Common myeloid progenitor, CD34-positive (primary cell): ENCODE results near the gene MAGI2.

Experiments
- CTCF ChIA-PET: fragments of 350-600 bp; sonication (Branson Sonifier 250); formaldehyde crosslinking; loops from one replicate; lab custom pipeline; 2021; ENCODE audit warnings: antibody characterized with exemption; lab: Charles Lee
- POLR2A ChIA-PET: fragments of 350-600 bp; sonication (Branson Sonifier 250); formaldehyde crosslinking; loops from one replicate; lab custom pipeline; 2021; ENCODE audit warnings: antibody characterized with exemption; lab: Charles Lee
- DNase-seq, 3 donors: peaks; one replicate each; pipeline versions ENCODE4 v3.0.0 to v3.0.0-alpha.2; 2013
- H3K27ac ChIP-seq, 2 experiments: 1 replicate in 1 of 2; 2 replicates in 1 of 2; pipeline ENCODE4 v1.7.0; 2013; ENCODE audit warnings: inconsistent platforms in 2 of 2, low read length in 2 of 2, mild to moderate bottlenecking in 2 of 2, low read depth in 1 of 2, moderate library complexity in 1 of 2; ENCODE audit not compliant: severe bottlenecking in 2 of 2, insufficient read depth in 1 of 2, poor library complexity in 1 of 2
- H3K27me3 ChIP-seq, 5 experiments: replicated peaks in 2 of 5; 1 replicate in 3 of 5; 2 replicates in 2 of 5; pipeline versions ENCODE4 v1.6.1 to v1.7.0; 2013; ENCODE audit warnings: low read length in 4 of 5, mild to moderate bottlenecking in 2 of 5, moderate library complexity in 2 of 5, inconsistent platforms in 1 of 5; ENCODE audit not compliant: insufficient read depth in 5 of 5, control insufficient read depth in 4 of 5
- H3K36me3 ChIP-seq, 4 experiments: 1 replicate in 2 of 4; 2 replicates in 2 of 4; pipeline versions ENCODE4 v1.6.1 to v1.7.0; 2013; ENCODE audit warnings: low read length in 3 of 4, control low read depth in 1 of 4, mild to moderate bottlenecking in 1 of 4; ENCODE audit not compliant: control insufficient read depth in 4 of 4, insufficient read depth in 4 of 4
- H3K4me1 ChIP-seq, 4 experiments: 1 replicate in 3 of 4; 2 replicates in 1 of 4; pipeline versions ENCODE4 v1.6.1 to v1.7.1; 2013; ENCODE audit warnings: low read length in 3 of 4, mild to moderate bottlenecking in 3 of 4, control low read depth in 1 of 4, inconsistent platforms in 1 of 4, moderate library complexity in 1 of 4; ENCODE audit not compliant: control insufficient read depth in 4 of 4, insufficient read depth in 4 of 4; ENCODE audit errors: control extremely low read depth in 1 of 4
- H3K4me3 ChIP-seq, 7 experiments: 1 replicate in 4 of 7; 2 replicates in 3 of 7; pipeline versions ENCODE4 v1.5.1 to v1.7.0; 2013; ENCODE audit warnings: mild to moderate bottlenecking in 7 of 7, low read length in 6 of 7, moderate library complexity in 6 of 7, inconsistent platforms in 2 of 7, low read depth in 2 of 7, control low read depth in 1 of 7; ENCODE audit not compliant: insufficient read depth in 4 of 7, control insufficient read depth in 1 of 7; ENCODE audit errors: extremely low read depth in 1 of 7
- H3K9me3 ChIP-seq, 5 experiments: 1 replicate in 4 of 5; 2 replicates in 1 of 5; pipeline versions ENCODE4 v1.6.1 to v1.7.1; 2013; ENCODE audit warnings: low read length in 4 of 5, mild to moderate bottlenecking in 2 of 5, inconsistent platforms in 1 of 5, low read depth in 1 of 5, moderate library complexity in 1 of 5; ENCODE audit not compliant: control insufficient read depth in 4 of 5, insufficient read depth in 2 of 5; ENCODE audit errors: control extremely low read depth in 1 of 5
- WGBS: methylation state at CpG from one replicate; pipeline ENCODE4 v1.1.5; 2013; ENCODE audit not compliant: insufficient coverage; 5-methylcytosine and 5-hydroxymethylcytosine counted together

Gene MAGI2

DNA sequence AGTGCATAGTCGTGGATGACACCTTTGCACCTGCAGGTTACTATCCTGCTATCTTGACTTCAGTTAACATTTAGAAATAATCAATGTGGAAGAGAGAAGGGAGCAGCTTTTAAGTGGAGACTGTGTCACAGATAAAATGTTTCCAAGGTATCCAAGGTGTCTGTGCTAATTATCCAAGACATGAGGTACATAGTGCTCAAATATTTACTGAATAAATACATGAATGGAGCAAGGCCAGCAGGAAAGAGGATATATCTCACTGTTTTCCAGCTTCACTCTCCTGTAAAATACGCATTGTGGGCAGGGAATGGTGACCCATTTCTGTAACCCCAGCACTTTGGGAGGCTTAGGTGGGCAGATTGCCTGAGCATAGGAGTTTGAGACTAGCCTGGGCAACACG, 1102.5 kb downstream of the MAGI2 start:
- WGBS: 100% methylated on average over 2 of the region's 3 CpGs
- H3K27me3 ChIP-seq: no peaks in the 10 kb centered on the region
- H3K4me1 ChIP-seq: no peaks in the 10 kb centered on the region
- H3K36me3 ChIP-seq: no peaks in the 10 kb centered on the region
- DNase-seq: no peak
- no peaks in the 10 kb centered on the region for H3K9me3 ChIP-seq
- ChIA-PET CTCF (no interaction called here), POLR2A (no interaction called here)
- H3K27ac ChIP-seq: no peak overlapping the region
- no peak overlapping the region for H3K4me3 ChIP-seq

DNA sequence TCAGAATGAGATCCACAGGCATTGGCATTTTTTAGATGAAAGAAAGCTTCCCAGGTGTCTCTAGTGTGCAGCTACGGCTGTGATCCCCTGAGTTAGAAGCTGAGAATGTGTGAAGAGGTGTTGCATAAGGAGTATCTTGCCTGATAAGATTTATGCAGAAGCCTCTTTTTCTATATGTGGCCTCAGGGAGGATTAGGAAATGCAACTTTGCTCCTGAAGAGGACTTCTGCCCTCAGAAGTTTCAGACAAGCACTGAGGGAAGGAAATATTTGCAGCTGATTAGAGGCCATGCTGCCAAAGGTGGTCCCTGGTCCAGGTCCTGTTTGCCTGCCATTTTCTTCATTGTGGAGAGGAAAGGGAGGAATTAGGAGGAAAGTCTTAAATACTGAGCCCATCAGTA, 1103.1 kb downstream of the MAGI2 start:
- POLR2A ChIA-PET: interaction anchor here (0.8 kb wide), 1 partner anchor 15 kb away, joined by 3 read pairs; no protein-coding TSS in a partner anchor
- H3K4me1 ChIP-seq: no peaks in the 10 kb centered on the region

DNA sequence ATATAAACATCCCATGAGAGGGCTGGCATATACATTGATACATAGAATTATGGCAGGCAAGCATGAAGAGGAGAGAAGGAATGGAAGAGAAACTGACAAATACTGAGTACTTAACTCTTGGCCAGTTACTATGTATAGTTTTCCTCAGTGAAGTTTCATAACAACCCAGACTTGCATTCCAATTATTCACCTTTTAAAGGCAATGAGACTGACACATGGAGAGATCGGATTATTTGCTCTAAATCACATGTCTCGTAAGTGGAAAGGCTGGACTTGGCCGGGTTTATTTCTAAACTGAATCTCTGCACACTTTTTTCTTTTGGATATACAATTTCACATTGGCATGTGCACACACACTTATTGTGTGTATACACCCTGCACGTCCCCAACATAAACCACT, 1106.6 kb downstream of the MAGI2 start:
- no peaks in the 10 kb centered on the region for H3K36me3 ChIP-seq
- no peaks in the 10 kb centered on the region for H3K27me3 ChIP-seq
- ChIA-PET POLR2A (no interaction called here), CTCF (no interaction called here)
- DNase-seq: no peak
- no peaks in the 10 kb centered on the region for H3K4me1 ChIP-seq
- H3K27ac ChIP-seq: no peak overlapping the region
- no peaks in the 10 kb centered on the region for H3K9me3 ChIP-seq
- H3K4me3 ChIP-seq: no peak overlapping the region
- WGBS: 95% methylated on average over 4 of the region's 4 CpGs

More for the DNA sequence above, 1103.1 kb downstream of the MAGI2 start:
- Histone ChIP-seq H3K4me3 (no peak overlapping the region), H3K27ac (no peak overlapping the region), H3K9me3 (no peaks in the 10 kb centered on the region), H3K36me3 (no peaks in the 10 kb centered on the region), H3K27me3 (no peaks in the 10 kb centered on the region)
- WGBS: 100% methylated on average over 1 of the region's 1 CpG
- CTCF ChIA-PET: no interaction called here
- no peak for DNase-seq

DNA sequence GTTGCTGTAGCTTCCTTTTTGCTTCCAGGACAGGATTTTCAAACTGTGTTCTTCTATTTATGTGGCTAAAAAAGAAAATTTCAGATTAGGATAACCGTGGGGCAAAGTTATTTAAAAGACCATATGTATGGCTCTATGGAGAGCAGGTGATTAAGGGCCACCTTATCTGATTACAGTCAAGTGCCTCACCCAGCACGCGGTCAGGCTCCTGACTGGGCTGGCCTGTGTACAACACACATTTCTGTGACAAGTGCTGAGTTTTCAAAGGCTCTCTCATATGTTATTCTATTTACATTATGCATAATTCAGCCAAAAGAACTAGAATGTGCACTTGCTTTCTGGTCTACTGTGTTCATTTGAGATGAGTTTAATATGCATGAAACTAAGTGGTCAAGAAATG, 1107.5 kb downstream of the MAGI2 start:
- 100% methylated on average over 1 of the region's 3 CpGs for WGBS

DNA sequence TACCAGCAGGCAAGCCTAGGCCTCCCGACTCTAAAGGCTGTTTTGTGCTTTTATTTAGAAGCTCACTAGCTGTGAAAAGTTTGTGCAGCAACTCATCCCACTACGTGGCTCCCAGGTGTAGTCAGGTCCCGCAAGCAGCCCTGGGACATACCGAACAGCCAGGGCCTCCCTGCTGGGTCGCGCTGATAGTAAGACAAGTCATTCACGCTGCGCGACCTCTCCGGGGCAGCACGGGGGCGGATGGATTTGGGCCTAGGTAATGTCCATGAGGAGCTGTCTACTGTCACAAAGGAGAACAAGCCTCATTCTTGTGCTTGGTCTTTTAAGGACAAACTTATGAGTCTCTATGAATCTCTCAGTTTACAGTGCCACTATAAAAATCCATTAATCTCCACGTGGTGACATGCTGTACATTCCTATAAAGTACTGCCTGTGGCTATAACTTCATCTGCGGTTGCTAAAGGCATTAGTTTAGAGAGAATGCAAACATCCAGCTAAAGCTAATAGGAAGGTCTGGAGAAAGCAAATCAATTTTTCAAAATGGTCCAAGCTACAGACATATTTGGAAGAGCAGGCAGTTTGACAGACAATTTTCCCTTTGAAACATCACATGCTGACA, 1108.1 kb downstream of the MAGI2 start:
- H3K4me1 ChIP-seq: no peaks in the 10 kb centered on the region
- 92% methylated on average over 6 of the region's 14 CpGs for WGBS
- POLR2A ChIA-PET: no interaction called here
- no peak overlapping the region for H3K27ac ChIP-seq
- DNase-seq: no peak
- H3K4me3 ChIP-seq: no peak overlapping the region
- H3K9me3 ChIP-seq: no peaks in the 10 kb centered on the region
- no peaks in the 10 kb centered on the region for H3K36me3 ChIP-seq
- no peaks in the 10 kb centered on the region for H3K27me3 ChIP-seq
- CTCF ChIA-PET: no interaction called here

More for the DNA sequence above, 1107.5 kb downstream of the MAGI2 start:
- ChIA-PET CTCF (no interaction called here), POLR2A (no interaction called here)
- no peaks in the 10 kb centered on the region for H3K36me3 ChIP-seq
- no peaks in the 10 kb centered on the region for H3K4me1 ChIP-seq
- H3K4me3 ChIP-seq: no peak overlapping the region
- no peak for DNase-seq
- H3K27me3 ChIP-seq: no peaks in the 10 kb centered on the region
- no peaks in the 10 kb centered on the region for H3K9me3 ChIP-seq
- no peak overlapping the region for H3K27ac ChIP-seq

DNA sequence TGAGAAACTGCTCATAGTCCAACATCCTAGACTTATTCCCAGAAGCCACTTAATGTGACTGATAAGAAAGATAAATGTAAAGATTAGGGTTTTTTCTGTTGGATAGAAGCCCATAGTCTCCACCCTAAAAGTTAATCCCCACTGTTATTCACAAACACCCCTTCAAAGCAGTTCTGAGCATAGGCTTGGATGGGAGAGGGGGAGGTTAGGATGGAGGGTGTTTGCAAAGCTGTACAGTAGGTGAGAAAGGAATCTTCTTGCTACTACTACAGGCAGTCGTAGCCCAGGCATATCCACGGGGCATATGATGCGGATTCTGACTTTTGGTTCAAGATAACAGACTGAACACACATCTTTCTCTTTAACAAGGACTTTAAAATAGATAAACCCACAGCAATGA, 1119.0 kb downstream of the MAGI2 start:
- CTCF ChIA-PET: no interaction called here
- POLR2A ChIA-PET: no interaction called here
- Histone ChIP-seq H3K4me3 (no peak overlapping the region), H3K4me1 (no peaks in the 10 kb centered on the region), H3K9me3 (no peaks in the 10 kb centered on the region), H3K27me3 (no peaks in the 10 kb centered on the region), H3K27ac (no peak overlapping the region), H3K36me3 (no peaks in the 10 kb centered on the region)
- WGBS: no CpG with 5 or more reads among the region's 3 CpGs
- DNase-seq: no peak

DNA sequence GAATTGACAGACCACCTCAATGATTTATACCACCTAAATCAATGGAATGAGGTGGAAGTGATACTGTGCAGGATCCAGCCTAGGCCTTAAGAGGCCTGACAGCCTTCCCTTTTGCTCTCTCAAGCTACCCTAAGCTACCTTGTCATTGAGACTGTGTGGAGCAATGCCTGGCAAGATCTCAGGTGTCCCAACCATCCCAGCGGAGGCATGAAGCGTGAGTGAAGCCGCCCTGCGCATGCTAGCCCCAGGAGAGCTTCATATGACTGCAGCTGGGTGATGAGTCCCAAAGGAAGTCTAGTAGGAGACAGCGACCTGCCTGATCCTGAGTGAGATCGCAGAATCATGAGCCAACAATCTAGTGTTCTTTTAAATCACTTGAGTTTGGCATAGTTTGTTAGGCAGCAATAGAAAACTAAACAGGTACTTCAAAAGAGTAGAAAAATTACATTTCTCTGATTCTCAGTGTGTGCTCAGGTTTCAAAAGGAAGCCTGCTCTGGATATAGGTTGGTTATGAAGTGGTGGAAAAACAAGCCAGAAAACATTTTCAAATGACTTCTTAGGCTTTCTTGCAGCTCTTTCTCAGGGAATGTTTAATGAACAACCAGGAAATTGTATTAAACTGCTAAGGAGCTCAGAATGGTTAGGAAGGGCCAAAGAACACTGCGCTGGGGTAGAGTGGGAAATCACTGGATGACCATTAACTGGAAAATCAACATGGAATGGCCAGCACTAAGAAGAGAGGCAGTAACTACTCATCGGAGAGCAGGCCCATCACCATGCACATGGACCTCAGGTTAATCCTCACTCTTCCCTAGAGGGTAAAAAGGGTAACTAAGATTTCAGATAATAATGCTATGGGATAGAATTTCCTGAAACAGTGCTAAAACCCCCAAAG, 1119.7 kb downstream of the MAGI2 start:
- no peak for DNase-seq
- no peaks in the 10 kb centered on the region for H3K36me3 ChIP-seq
- 100% methylated on average over 7 of the region's 8 CpGs for WGBS
- H3K4me3 ChIP-seq: no peak overlapping the region
- no peaks in the 10 kb centered on the region for H3K27me3 ChIP-seq
- ChIA-PET POLR2A (no interaction called here), CTCF (no interaction called here)
- no peaks in the 10 kb centered on the region for H3K9me3 ChIP-seq
- H3K4me1 ChIP-seq: no peaks in the 10 kb centered on the region
- no peak overlapping the region for H3K27ac ChIP-seq
